H1 (cell line): ENCODE data around the gene FREM1.

ENCODE experiments used
- CEBPB ChIP-seq: IDR thresholded peaks from 2 replicates; pipeline ENCODE4 v1.6.1; 2012; ENCODE audit warnings: low read depth, low read length
- CHD1 ChIP-seq: IDR thresholded peaks from 2 replicates; pipeline ENCODE4 v1.6.1; 2012; ENCODE audit warnings: low read depth, low read length, improper control_type of control experiment
- CTCF ChIP-seq, 3 experiments: IDR thresholded peaks; 1 replicate in 2 of 3; 2 replicates in 1 of 3; pipeline versions ENCODE4 v1.5.1 to v1.6.1; 2011; ENCODE audit warnings: low read length in 3 of 3, mild to moderate bottlenecking in 3 of 3, inconsistent platforms in 2 of 3, low read depth in 1 of 3, moderate library complexity in 1 of 3; ENCODE audit not compliant: insufficient read depth in 1 of 3; ENCODE audit errors: control extremely low read depth in 1 of 3
- EP300 ChIP-seq, 2 experiments: IDR thresholded peaks; 1 replicate in 1 of 2; 2 replicates in 1 of 2; pipeline ENCODE4 v1.6.1; 2011 to 2012; ENCODE audit warnings: low read depth in 2 of 2, low read length in 2 of 2, mild to moderate bottlenecking in 2 of 2, borderline replicate concordance in 1 of 2, inconsistent platforms in 1 of 2, moderate library complexity in 1 of 2
- EZH2 ChIP-seq: fragments of 200-600 bp; sonication (generic); IDR thresholded peaks from 2 replicates; pipeline ENCODE4 v1.7.1; 2012; ENCODE audit warnings: low read depth, mild to moderate bottlenecking, moderate library complexity, low read length, inconsistent platforms; ENCODE audit not compliant: severe bottlenecking
- MAX ChIP-seq: IDR thresholded peaks from 2 replicates; pipeline ENCODE4 v1.6.1; 2012; ENCODE audit warnings: inconsistent platforms
- NRF1 ChIP-seq: IDR thresholded peaks from 2 replicates; pipeline ENCODE4 v1.6.1; 2011; ENCODE audit warnings: mild to moderate bottlenecking, low read depth, low read length, improper control_type of control experiment
- POLR2A ChIP-seq, 2 experiments: IDR thresholded peaks; 1 replicate in 1 of 2; 2 replicates in 1 of 2; pipeline ENCODE4 v1.6.1; 2011; ENCODE audit warnings: low read depth in 2 of 2, low read length in 2 of 2, mild to moderate bottlenecking in 2 of 2; ENCODE audit errors: control extremely low read depth in 1 of 2
- POLR2AphosphoS5 ChIP-seq: IDR thresholded peaks from 2 replicates; pipeline ENCODE4 v1.6.1; 2011; ENCODE audit warnings: low read depth, low read length
- RFX5 ChIP-seq: IDR thresholded peaks from 2 replicates; pipeline ENCODE4 v1.6.1; 2011; ENCODE audit warnings: low read depth, low read length, improper control_type of control experiment, borderline replicate concordance
- SIRT6 ChIP-seq: IDR thresholded peaks from one replicate; pipeline ENCODE4 v1.7.1; 2012; ENCODE audit warnings: low read length, inconsistent platforms
- SRF ChIP-seq: IDR thresholded peaks from 2 replicates; pipeline ENCODE4 v1.6.1; 2011; ENCODE audit warnings: mild to moderate bottlenecking, low read depth, low read length, moderate library complexity
- TEAD4 ChIP-seq: IDR thresholded peaks from 2 replicates; pipeline ENCODE4 v1.6.1; 2012; ENCODE audit warnings: low read depth, low read length, inconsistent platforms, mixed read lengths

- TF ChIP-seq CEBPB (no peak), POLR2A (IDR thresholded peaks at IDR 0.05; ENCODE audit: control extremely low read depth in 1 of 2, low read depth in 2 of 2, low read length in 2 of 2) (no peak), EP300 (IDR thresholded peaks at IDR 0.05; ENCODE audit: borderline replicate concordance in 1 of 2, low read depth in 2 of 2, low read length in 2 of 2) (no peak), SIRT6 (no peak), EZH2 (no peak), NRF1 (no peak), SRF (no peak), POLR2AphosphoS5 (no peak), MAX (no peak), CTCF (IDR thresholded peaks at IDR 0.05; ENCODE audit: control extremely low read depth in 1 of 3, insufficient read depth in 1 of 3, low read depth in 1 of 3, low read length in 3 of 3) (no peak), RFX5 (no peak), TEAD4 (no peak), CHD1 (no peak)
These were observed 91.0 kb downstream of the FREM1 start for GRCh38 chr9:14819183-14819582.
